SK-N-SH (cell line): ENCODE data around the gene HMGN2. TPM values are rescaled to one million over a fixed set of nuclear protein-coding genes. Genes with fewer than 3 reads are reported as not detected.

Experiments
- CTCF ChIA-PET: fragments of 300-600, 350-600 bp; formaldehyde crosslinking; extraction: SDS; loops from one replicate; lab custom pipeline; 2021; lab: Yijun Ruan, JAX
- POLR2A ChIA-PET: fragments of 350-600 bp; sonication (Branson Sonifier 250); formaldehyde crosslinking; extraction: SDS; loops from one replicate; lab custom pipeline; 2020; ENCODE audit warnings: antibody characterized with exemption, inconsistent platforms; lab: Yijun Ruan, JAX
- DNase-seq: peaks from one replicate; pipeline ENCODE4 v3.0.0; 2012
- H2AFZ ChIP-seq: fragments of 200-600 bp; sonication (generic); 2 replicates; pipeline ENCODE4 v1.8.1; 2016; ENCODE audit warnings: antibody characterized with exemption, mild to moderate bottlenecking, low read depth
- H3F3A ChIP-seq: fragments of 200-600 bp; sonication (generic); replicated peaks from 2 replicates; pipeline ENCODE3; 2016; ENCODE audit warnings: antibody characterized with exemption, mild to moderate bottlenecking; ENCODE audit not compliant: insufficient read depth
- H3K27ac ChIP-seq, 2 experiments: fragments of 200-500 bp in 1 of 2; fragments of 200-600 bp in 1 of 2; sonication (Bioruptor generic) in 1 of 2; sonication (generic), shearing (Covaris generic) in 1 of 2; 2 replicates each; pipeline versions ENCODE4 v1.5.1 to v1.6.1; 2014 to 2016; ENCODE audit warnings: low read depth in 2 of 2, inconsistent platforms in 1 of 2, low read length in 1 of 2, mild to moderate bottlenecking in 1 of 2, mixed read lengths in 1 of 2
- H3K27me3 ChIP-seq: fragments of 200-600 bp; sonication (generic), shearing (Covaris generic); 2 replicates; pipeline ENCODE4 v1.6.1; 2016; ENCODE audit warnings: mixed run types; ENCODE audit not compliant: insufficient read depth
- H3K36me3 ChIP-seq, 2 experiments: fragments of 200-500 bp in 1 of 2; fragments of 200-600 bp in 1 of 2; sonication (Bioruptor generic) in 1 of 2; sonication (generic) in 1 of 2; replicated peaks in 1 of 2; 2 replicates each; pipeline versions ENCODE3 to v1.5.1; 2014 to 2016; ENCODE audit warnings: low read length in 1 of 2, mild to moderate bottlenecking in 1 of 2; ENCODE audit not compliant: insufficient read depth in 2 of 2, control insufficient read depth in 1 of 2
- H3K4me1 ChIP-seq, 2 experiments: fragments of 200-500 bp in 1 of 2; fragments of 200-600 bp in 1 of 2; sonication (Bioruptor generic) in 1 of 2; sonication (generic), shearing (Covaris generic) in 1 of 2; 2 replicates each; pipeline versions ENCODE4 v1.5.1 to v1.6.1; 2014 to 2016; ENCODE audit warnings: low read depth in 1 of 2, low read length in 1 of 2, mixed run types in 1 of 2; ENCODE audit not compliant: insufficient read depth in 2 of 2, control insufficient read depth in 1 of 2
- H3K4me2 ChIP-seq: fragments of 200-600 bp; sonication (generic), shearing (Covaris generic); 2 replicates; pipeline ENCODE4 v1.6.1; 2017; ENCODE audit warnings: mixed run types
- H3K4me3 ChIP-seq, 2 experiments: fragments of 200-500 bp in 1 of 2; fragments of 200-600 bp in 1 of 2; sonication (Bioruptor generic) in 1 of 2; sonication (generic), shearing (Covaris generic) in 1 of 2; 2 replicates each; pipeline versions ENCODE4 v1.5.1 to v1.8.1; 2014 to 2016; ENCODE audit warnings: low read depth in 2 of 2, inconsistent platforms in 1 of 2, low read length in 1 of 2, mild to moderate bottlenecking in 1 of 2, mixed read lengths in 1 of 2, moderate library complexity in 1 of 2
- H3K79me2 ChIP-seq: fragments of 200-600 bp; sonication (generic); 2 replicates; pipeline ENCODE4 v1.8.1; 2017; ENCODE audit warnings: mild to moderate bottlenecking; ENCODE audit not compliant: insufficient read depth
- H3K9ac ChIP-seq: fragments of 200-600 bp; sonication (generic); 2 replicates; pipeline ENCODE4 v1.6.1; 2017; ENCODE audit warnings: mixed run types
- H3K9me2 ChIP-seq: fragments of 200-600 bp; sonication (generic); 2 replicates; pipeline ENCODE4 v1.6.1; 2017; ENCODE audit warnings: mixed run types
- H3K9me3 ChIP-seq: fragments of 200-600 bp; sonication (generic); 2 replicates; pipeline ENCODE4 v1.6.1; 2017; ENCODE audit warnings: mixed run types, mild to moderate bottlenecking, moderate library complexity
- H4K20me1 ChIP-seq: fragments of 200-600 bp; sonication (generic); 2 replicates; pipeline ENCODE4 v1.6.1; 2017; ENCODE audit warnings: mild to moderate bottlenecking, mixed run types; ENCODE audit not compliant: insufficient read depth
- CHD2 ChIP-seq: fragments of 150-350 bp; IDR thresholded peaks from 2 replicates; pipeline ENCODE4 v1.6.1; 2018; ENCODE audit warnings: low read length; ENCODE audit not compliant: partially characterized antibody
- CTCF ChIP-seq: fragments of 200-600 bp; sonication (generic); IDR thresholded peaks from 2 replicates; pipeline ENCODE4 v1.6.1; 2017; ENCODE audit warnings: antibody characterized with exemption, mild to moderate bottlenecking, moderate library complexity
- ELF1 ChIP-seq: IDR thresholded peaks from 2 replicates; pipeline ENCODE4 v1.4.0; 2012
- FOXM1 ChIP-seq: IDR thresholded peaks from 2 replicates; pipeline ENCODE4 v1.4.0; 2012; ENCODE audit warnings: low read depth, mild to moderate bottlenecking
- GATA2 ChIP-seq: sonication (generic); formaldehyde crosslinking; IDR thresholded peaks from 2 replicates; pipeline ENCODE4 v1.5.0; 2020; ENCODE audit warnings: mild to moderate bottlenecking, missing genetic modification reagents
- MEF2A ChIP-seq: IDR thresholded peaks from 2 replicates; pipeline ENCODE4 v1.4.0; 2012; ENCODE audit warnings: low read depth, borderline replicate concordance
- NFIC ChIP-seq: IDR thresholded peaks from 2 replicates; pipeline ENCODE4 v1.4.0; 2012; ENCODE audit warnings: borderline replicate concordance
- NRF1 ChIP-seq: IDR thresholded peaks from 2 replicates; pipeline ENCODE4 v1.6.1; 2012; ENCODE audit warnings: low read depth, mild to moderate bottlenecking, low read length
- PBX3 ChIP-seq: IDR thresholded peaks from 2 replicates; pipeline ENCODE4; 2012
- POLR2AphosphoS5 ChIP-seq: IDR thresholded peaks from 2 replicates; pipeline ENCODE4 v1.6.1; 2012; ENCODE audit warnings: low read depth, low read length
- RAD21 ChIP-seq: IDR thresholded peaks from 2 replicates; pipeline ENCODE4 v1.6.1; 2012; ENCODE audit warnings: mild to moderate bottlenecking, low read length
- RCOR1 ChIP-seq: fragments of 150-350 bp; IDR thresholded peaks from 2 replicates; pipeline ENCODE4 v1.6.1; 2017; ENCODE audit warnings: antibody characterized with exemption, low read length
- TAF1 ChIP-seq: IDR thresholded peaks from 2 replicates; pipeline ENCODE4 v1.6.1; 2012; ENCODE audit warnings: low read depth, mild to moderate bottlenecking, low read length, moderate library complexity, borderline replicate concordance
- TCF12 ChIP-seq: IDR thresholded peaks from 2 replicates; pipeline ENCODE4 v1.4.0; 2012
- WGBS: methylation state at CpG from one replicate; pipeline ENCODE4 v1.1.6; 2017; ENCODE audit warnings: low lambda C conversion rate; 5-methylcytosine and 5-hydroxymethylcytosine counted together
- polyA plus RNA-seq, 3 experiments: library from polyadenylated mRNA; depleted of rRNA; stranded (reverse); fragments of >200 nt; gene quantifications; 2 replicates each; pipeline ENCODE4 v1.2.3, GENCODE V29; 2012
- TF ChIP-seq, protein P1 (sequence below): IDR thresholded peaks from 2 replicates; pipeline ENCODE4 v1.4.0; 2012; ENCODE audit warnings: low read depth
- TF ChIP-seq, protein P2 (sequence below): fragments of 150-350 bp; IDR thresholded peaks from 2 replicates; pipeline ENCODE4 v1.6.1; 2016; ENCODE audit warnings: mild to moderate bottlenecking, low read depth, low read length

Gene HMGN2
- polyA plus RNA-seq, 1 of the 3 experiments (the other 2 are of a cell fraction) = 644 TPM

GRCh38 chr1:26468911-26469310, 3.3 kb upstream of the HMGN2 start:
- H2AFZ ChIP-seq = no peak overlapping the region

DNA sequence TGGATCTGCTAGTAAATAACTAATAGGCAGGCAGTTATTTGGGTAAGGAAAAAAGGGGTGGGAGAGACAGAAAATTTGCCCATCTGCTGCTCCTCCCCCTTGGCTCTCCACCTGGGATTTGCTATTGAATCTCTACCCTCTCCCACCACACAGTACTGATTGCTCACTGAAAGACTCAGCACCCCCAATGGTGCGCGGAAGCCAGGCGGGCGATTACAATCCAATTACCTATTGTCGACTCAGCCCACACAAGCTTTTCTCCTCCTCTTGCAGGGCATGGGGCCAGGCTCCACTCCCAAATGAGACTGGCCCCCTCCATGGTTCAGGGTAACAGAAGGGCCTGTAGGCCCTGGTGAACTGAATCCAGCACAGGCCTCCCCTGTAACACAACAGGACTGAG, 2.7 kb upstream of the HMGN2 start:
- Histone ChIP-seq H3K79me2 (peaks cover 17% of the 10 kb centered on the region), H3K36me3 (peaks cover 40 to 64% of the 10 kb centered on the region in 2 experiments), H3K4me1 (peaks cover 3 to 26% of the 10 kb centered on the region in 2 experiments; a peak in 3 of 4 replicates), H3K4me3 (no peak overlapping the region), H3K9me2 (no peaks in the 10 kb centered on the region), H3K27me3 (no peaks in the 10 kb centered on the region), H3K4me2 (no peak overlapping the region), H3K9ac (no peak overlapping the region), H3K27ac (no peak overlapping the region), H3F3A (peaks cover 30% of the 10 kb centered on the region), H2AFZ (no peak overlapping the region), H4K20me1 (peaks cover 26% of the 10 kb centered on the region), H3K9me3 (no peaks in the 10 kb centered on the region)
- no peak for DNase-seq
- POLR2A ChIA-PET = interaction anchor here (1.4 kb wide), 1 partner anchor 18 kb away, joined by 3 read pairs; no protein-coding TSS in a partner anchor
- 98% methylated on average over 5 of the region's 5 CpGs for WGBS
- TF ChIP-seq PBX3 (no peak), NFIC (no peak), TCF12 (no peak), TAF1 (no peak), CHD2 (no peak), CTCF (no peak)
- TF ChIP-seq, protein P1, sequence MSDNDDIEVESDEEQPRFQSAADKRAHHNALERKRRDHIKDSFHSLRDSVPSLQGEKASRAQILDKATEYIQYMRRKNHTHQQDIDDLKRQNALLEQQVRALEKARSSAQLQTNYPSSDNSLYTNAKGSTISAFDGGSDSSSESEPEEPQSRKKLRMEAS = no peak
- TF ChIP-seq, all 33 proteins: peak for 0
- CTCF ChIA-PET = interaction anchor here (0.6 to 1.7 kb wide), 6 partner anchors 25 to 510 kb away, joined by 3 to 7 read pairs (median 4); partner anchors contain the start of gene DHDDS

More at GRCh38 chr1:26468911-26469310, 3.3 kb upstream of the HMGN2 start:
- Histone ChIP-seq H3K36me3 (peaks cover 37 to 61% of the 10 kb centered on the region in 2 experiments), H4K20me1 (peaks cover 19% of the 10 kb centered on the region), H3F3A (peaks cover 24% of the 10 kb centered on the region), H3K4me3 (no peak overlapping the region)
- WGBS = 94% methylated on average over 3 of the region's 10 CpGs
- TF ChIP-seq FOXM1 (no peak), POLR2AphosphoS5 (no peak), GATA2 (CRISPR knock-in tag) (no peak), MEF2A (no peak), RAD21 (no peak), TAF1 (no peak), RCOR1 (no peak), NRF1 (no peak), ELF1 (no peak)
- TF ChIP-seq, protein P2, sequence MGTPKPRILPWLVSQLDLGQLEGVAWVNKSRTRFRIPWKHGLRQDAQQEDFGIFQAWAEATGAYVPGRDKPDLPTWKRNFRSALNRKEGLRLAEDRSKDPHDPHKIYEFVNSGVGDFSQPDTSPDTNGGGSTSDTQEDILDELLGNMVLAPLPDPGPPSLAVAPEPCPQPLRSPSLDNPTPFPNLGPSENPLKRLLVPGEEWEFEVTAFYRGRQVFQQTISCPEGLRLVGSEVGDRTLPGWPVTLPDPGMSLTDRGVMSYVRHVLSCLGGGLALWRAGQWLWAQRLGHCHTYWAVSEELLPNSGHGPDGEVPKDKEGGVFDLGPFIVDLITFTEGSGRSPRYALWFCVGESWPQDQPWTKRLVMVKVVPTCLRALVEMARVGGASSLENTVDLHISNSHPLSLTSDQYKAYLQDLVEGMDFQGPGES = no peak
- TF ChIP-seq, protein P1 = no peak
- TF ChIP-seq, all 33 proteins: peak for 0
- Histone ChIP-seq H3K9me2 (no peaks in the 10 kb centered on the region), H3K4me1 (peaks cover 0 to 21% of the 10 kb centered on the region in 2 experiments; a peak in 3 of 4 replicates), H3K27me3 (no peaks in the 10 kb centered on the region), H3K9ac (no peak overlapping the region), H3K27ac (no peak overlapping the region), H3K9me3 (no peaks in the 10 kb centered on the region), H3K4me2 (no peak overlapping the region), H3K79me2 (peaks cover 10% of the 10 kb centered on the region)
- no peak for DNase-seq
- CTCF ChIA-PET = interaction anchor here (0.6 to 1.7 kb wide), 4 partner anchors 24 to 505 kb away, joined by 3 to 7 read pairs (median 4); partner anchors contain the start of gene DHDDS
- POLR2A ChIA-PET = no interaction called here
